Fibroblast of lung (primary cell): ENCODE measurements around the gene UNC79.

Source experiments
- CTCF ChIP-seq, 2 donors: IDR thresholded peaks in 1 of 2; conservative IDR thresholded peaks in 1 of 2; 1 replicate in 1 of 2; 2 replicates in 1 of 2; pipeline ENCODE4 v1.5.1; 2011 to 2012; ENCODE audit warnings: low read length in 2 of 2, control low read depth in 1 of 2, inconsistent platforms in 1 of 2, low read depth in 1 of 2, mild to moderate bottlenecking in 1 of 2
- EZH2 ChIP-seq: IDR thresholded peaks from 2 replicates; pipeline ENCODE4 v1.5.1; 2012; ENCODE audit warnings: low read length, control low read depth, mild to moderate bottlenecking; ENCODE audit errors: missing control alignments

DNA sequence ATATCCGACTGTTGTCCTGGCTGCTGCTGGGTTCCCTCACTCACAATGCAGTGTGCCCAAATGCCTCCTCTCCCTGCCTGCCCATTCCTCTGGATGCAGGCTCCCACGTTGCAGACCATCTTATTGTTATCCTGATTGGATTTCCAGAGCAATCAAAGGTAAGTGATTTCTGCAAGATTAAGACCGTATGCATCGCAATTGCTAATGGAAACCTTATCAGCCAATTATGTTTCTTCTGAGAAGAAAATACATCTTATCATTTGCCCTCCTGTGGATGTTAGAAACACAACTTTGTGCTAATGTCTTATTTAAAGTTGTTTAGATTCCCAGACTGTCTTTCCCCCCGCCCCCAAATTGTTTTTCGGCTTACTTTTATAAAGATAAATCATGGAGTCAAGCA, 259.4 kb downstream of the UNC79 start:
- TF ChIP-seq CTCF (conservative IDR thresholded peaks at IDR 0.05 in 1 of 2, IDR thresholded peaks at IDR 0.05 in 1 of 2; ENCODE audit: low read depth in 1 of 2, low read length in 2 of 2) (no peak), EZH2 (no peak)
